HepG2 (cell line): ENCODE results near the gene PSORS1C1. TPM values are rescaled to one million over a fixed set of nuclear protein-coding genes. Genes with fewer than 3 reads are reported as not detected.

Experiments used
- ATAD3A ChIP-seq: sonication (generic); formaldehyde crosslinking; IDR thresholded peaks from 2 replicates; pipeline ENCODE4 v1.4.0; 2020; ENCODE audit warnings: missing genetic modification reagents
- CCAR2 ChIP-seq: fragments of 200-400 bp; formaldehyde crosslinking; optimal IDR thresholded peaks from 2 replicates; pipeline ENCODE3; 2018; ENCODE audit warnings: low read depth, mild to moderate bottlenecking, low read length, moderate library complexity
- ERF ChIP-seq: IDR thresholded peaks from 2 replicates; pipeline ENCODE4 v1.6.1; 2018; ENCODE audit warnings: missing biosample characterization, missing genetic modification reagents
- MLX ChIP-seq: IDR thresholded peaks from 2 replicates; pipeline ENCODE4 v1.6.1; 2016
- MXD3 ChIP-seq: IDR thresholded peaks from 2 replicates; pipeline ENCODE4 v1.6.1; 2016; ENCODE audit warnings: mild to moderate bottlenecking, missing biosample characterization, missing genetic modification reagents
- NFE2 ChIP-seq: sonication (generic); formaldehyde crosslinking; IDR thresholded peaks from 2 replicates; pipeline ENCODE4 v1.4.0; 2020; ENCODE audit warnings: missing genetic modification reagents
- PAX8 ChIP-seq: sonication (generic); formaldehyde crosslinking; IDR thresholded peaks from 2 replicates; pipeline ENCODE4 v1.8.0; 2022; ENCODE audit warnings: mild to moderate bottlenecking, missing genetic modification reagents, borderline replicate concordance
- PHF21A ChIP-seq: sonication (generic); formaldehyde crosslinking; IDR thresholded peaks from 2 replicates; pipeline ENCODE4 v1.5.0; 2020; ENCODE audit warnings: mild to moderate bottlenecking, missing genetic modification reagents
- PLSCR1 ChIP-seq: sonication (generic); formaldehyde crosslinking; IDR thresholded peaks from 2 replicates; pipeline ENCODE4 v1.5.0; 2020; ENCODE audit warnings: missing genetic modification reagents, mild to moderate bottlenecking, borderline replicate concordance
- SNAPC5 ChIP-seq: sonication (generic); formaldehyde crosslinking; IDR thresholded peaks from 2 replicates; pipeline ENCODE4 v1.8.1; 2023; ENCODE audit warnings: mild to moderate bottlenecking, missing genetic modification reagents, borderline replicate concordance
- SP5 ChIP-seq: IDR thresholded peaks from 2 replicates; pipeline ENCODE4 v1.6.1; 2016; ENCODE audit warnings: low read depth, borderline replicate concordance
- TBP ChIP-seq: sonication (generic); formaldehyde crosslinking; IDR thresholded peaks from 2 replicates; pipeline ENCODE4 v1.5.0; 2020; ENCODE audit warnings: missing genetic modification reagents
- ZBTB26 ChIP-seq: IDR thresholded peaks from 2 replicates; pipeline ENCODE4 v1.6.1; 2016; ENCODE audit warnings: missing compliant biosample characterization, missing genetic modification reagents, borderline replicate concordance
- ZBTB40 ChIP-seq, 2 experiments: fragments of 450-650 bp in 1 of 2; sonication (generic) in 1 of 2; formaldehyde crosslinking in 1 of 2; IDR thresholded peaks; 2 replicates each; pipeline versions ENCODE4 v1.6.1 to v1.8.0; 2016 to 2022; ENCODE audit warnings: antibody characterized with exemption in 1 of 2, mild to moderate bottlenecking in 1 of 2, missing genetic modification reagents in 1 of 2
- ZKSCAN5 ChIP-seq: sonication (generic); formaldehyde crosslinking; IDR thresholded peaks from 2 replicates; pipeline ENCODE4 v1.5.1; 2020; ENCODE audit warnings: mild to moderate bottlenecking, missing genetic modification reagents
- ZNF563 ChIP-seq: sonication (generic); formaldehyde crosslinking; IDR thresholded peaks from 2 replicates; pipeline ENCODE4 v1.8.0; 2022; ENCODE audit warnings: mild to moderate bottlenecking, moderate library complexity, missing genetic modification reagents
- polyA plus RNA-seq, 8 experiments: library from polyadenylated mRNA; depleted of rRNA in 3 of 8; stranded (reverse) in 7 of 8; unstranded in 1 of 8; fragments of >200 nt; fragmentation: Illumina TruSeq in 4 of 8; extraction: Trizol in 4 of 8; gene quantifications; 2 replicates each; pipeline versions ENCODE4 v1.2.1 to v1.2.3, GENCODE V29; 2011 to 2016; ENCODE audit warnings: low read depth in 4 of 8, missing spikeins in 1 of 8, mixed read lengths in 1 of 8; ENCODE audit not compliant: insufficient read depth in 1 of 8
- total RNA-seq, 5 experiments: library from RNA; depleted of rRNA; stranded (reverse); fragments of >200 nt; fragmentation: Illumina TruSeq; extraction: Trizol; gene quantifications; 2 replicates each; pipeline ENCODE4 v1.2.3, GENCODE V29; 2016; ENCODE audit warnings: low read depth in 1 of 5

The PSORS1C1 gene
- total and polyA plus RNA-seq, 2 of the 13 experiments (the other 11 are each of a cell fraction or from before 2014, with no cell fraction given) = 0.01 to 0.02 TPM

GRCh38 chr6:31158140-31158862 is 43.7 kb downstream of the PSORS1C1 start, which contains the start of gene TCF19 (continued):
- no peak for TF ChIP-seq PLSCR1 (CRISPR knock-in tag)
- no peak for TF ChIP-seq PAX8 (CRISPR knock-in tag)
- no peak for TF ChIP-seq NFE2 (CRISPR knock-in tag)
- no peak for TF ChIP-seq ZBTB26 (CRISPR knock-in tag)
- no peak; the same call in 1 of the 2 replicates for TF ChIP-seq SP5 (CRISPR knock-in tag)
- TF ChIP-seq ATAD3A = no peak
- no peak for TF ChIP-seq MLX (CRISPR knock-in tag)
- peak; percentile 24; the same call in 1 of the 2 replicates for TF ChIP-seq MXD3
- no peak for TF ChIP-seq ZNF563 (CRISPR knock-in tag)
- no peak for TF ChIP-seq ZBTB40 (IDR thresholded peaks at IDR 0.05)
- TF ChIP-seq ZBTB40 (CRISPR knock-in tag; IDR thresholded peaks at IDR 0.05) = no peak
- TF ChIP-seq ZKSCAN5 (CRISPR knock-in tag) = no peak
- no peak for TF ChIP-seq CCAR2
- no peak; the same call in 1 of the 2 replicates for TF ChIP-seq SNAPC5 (CRISPR knock-in tag)
- TF ChIP-seq ERF (CRISPR knock-in tag) = no peak
- TF ChIP-seq PHF21A = peak; percentile 88
- no peak for TF ChIP-seq TBP
